ENCODE results near the gene MAPKAP1.
"Not testable (repeated sequence)": the region's sequence is repeated elsewhere in the genome, so short reads cannot be mapped to it uniquely, and the experiment has no call there.

Gene MAPKAP1

DNA sequence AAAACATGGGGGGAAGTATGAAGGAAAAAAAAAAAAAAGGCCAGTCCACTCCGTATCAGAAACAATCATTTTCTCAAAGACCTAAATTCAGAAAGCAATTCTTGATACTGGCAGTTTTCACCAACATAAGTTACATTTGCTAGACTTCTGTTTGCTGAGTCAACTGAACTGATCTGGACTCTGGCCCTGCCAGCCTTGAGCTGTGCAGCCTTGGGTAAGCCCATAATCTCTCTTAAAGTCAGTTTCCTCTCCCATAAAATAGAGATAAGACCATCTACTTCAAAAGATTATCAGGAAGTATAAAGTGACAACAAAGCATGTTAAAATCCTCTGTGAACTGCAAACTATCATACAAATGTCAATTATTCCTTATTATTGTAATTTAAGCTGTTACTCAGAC is 106.8 kb downstream of the MAPKAP1 start:
- no peak for DNase-seq

DNA sequence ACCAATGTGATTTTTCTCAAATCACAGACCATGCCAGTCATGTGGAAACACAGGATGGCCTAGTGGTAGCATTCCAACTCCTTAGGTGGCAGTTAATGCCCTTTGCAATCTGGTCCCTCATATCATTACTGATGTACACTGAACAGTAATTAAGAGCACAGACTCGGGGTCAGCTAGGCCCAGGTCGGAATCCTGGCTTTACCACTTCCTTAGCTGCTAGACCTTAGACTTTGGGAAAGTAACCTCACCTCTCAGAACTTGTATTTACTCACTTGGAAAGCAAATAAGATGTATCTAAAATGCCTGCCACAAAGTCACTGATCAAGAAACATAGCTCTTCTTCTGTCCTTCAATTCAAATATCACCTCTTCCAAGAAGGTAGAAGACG is 112.8 kb downstream of the MAPKAP1 start:
- DNase-seq, result no peak

DNA sequence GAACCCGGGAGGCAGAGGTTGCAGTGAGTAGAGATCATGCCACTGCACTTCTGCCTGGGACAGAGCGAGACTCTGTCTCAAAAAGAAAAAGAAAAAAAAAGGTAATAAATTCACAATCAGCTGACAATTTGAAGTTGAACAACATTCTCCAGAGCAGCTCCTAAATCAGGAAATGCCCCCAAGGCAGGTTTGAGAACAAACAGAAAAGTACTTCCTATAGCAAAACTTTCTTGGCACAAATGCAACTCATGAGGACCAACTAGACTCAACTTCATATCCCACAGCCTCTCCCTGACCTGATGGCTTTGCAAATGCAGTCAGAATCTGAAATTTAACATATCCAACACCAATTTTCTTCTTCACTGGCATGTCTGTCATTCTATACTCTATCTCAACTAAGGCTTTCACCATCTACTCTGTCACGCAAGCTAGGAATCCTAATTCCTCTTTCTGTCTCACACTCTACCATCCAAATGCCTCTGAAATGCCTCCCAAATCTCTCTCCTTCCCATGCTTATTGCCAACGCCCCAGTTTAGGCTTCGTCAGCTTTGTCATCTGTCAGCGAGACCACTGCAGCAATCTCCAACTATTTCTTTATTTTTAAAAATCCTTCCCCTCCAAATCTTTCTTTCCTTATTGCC is 113.3 kb downstream of the MAPKAP1 start:
- no peak for DNase-seq

DNA sequence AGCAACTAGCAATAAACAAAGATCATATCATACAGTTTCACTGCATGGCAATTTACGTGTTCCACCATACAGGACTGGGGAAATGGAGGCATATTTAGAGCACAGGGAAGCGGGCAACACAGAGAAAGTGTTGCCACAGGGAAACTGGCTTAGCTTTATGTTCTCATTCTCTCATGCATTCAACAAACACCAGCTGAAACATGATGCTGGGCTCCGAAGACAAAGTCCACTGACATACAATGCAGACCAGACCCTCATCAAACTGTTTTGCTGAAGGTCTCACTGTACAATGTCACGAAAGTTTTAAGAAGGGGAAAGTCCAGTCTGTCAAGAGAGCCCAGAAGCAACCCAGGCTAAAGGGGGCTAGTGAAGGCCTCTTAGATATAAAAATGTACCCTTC is 115.1 kb downstream of the MAPKAP1 start:
- DNase-seq, result no peak

DNA sequence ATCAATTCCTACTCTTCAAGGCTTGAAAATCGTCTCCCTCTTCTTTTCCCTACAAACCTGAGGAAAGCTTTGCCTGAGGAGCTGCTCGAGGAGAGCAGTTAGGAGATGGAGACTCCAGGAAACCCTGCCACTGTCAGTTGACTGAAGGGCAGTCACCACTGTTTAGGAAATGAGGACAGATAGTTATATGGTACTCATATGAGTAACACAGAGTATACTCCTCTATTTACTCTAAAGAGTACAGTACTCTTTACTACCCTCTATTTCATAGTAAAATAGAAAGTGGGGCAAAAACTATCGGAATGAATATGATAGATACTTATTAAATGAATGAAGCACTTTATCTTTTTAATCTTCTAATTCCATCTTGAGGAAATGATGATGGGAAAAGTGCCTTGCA is 115.8 kb downstream of the MAPKAP1 start:
- no peak for DNase-seq

DNA sequence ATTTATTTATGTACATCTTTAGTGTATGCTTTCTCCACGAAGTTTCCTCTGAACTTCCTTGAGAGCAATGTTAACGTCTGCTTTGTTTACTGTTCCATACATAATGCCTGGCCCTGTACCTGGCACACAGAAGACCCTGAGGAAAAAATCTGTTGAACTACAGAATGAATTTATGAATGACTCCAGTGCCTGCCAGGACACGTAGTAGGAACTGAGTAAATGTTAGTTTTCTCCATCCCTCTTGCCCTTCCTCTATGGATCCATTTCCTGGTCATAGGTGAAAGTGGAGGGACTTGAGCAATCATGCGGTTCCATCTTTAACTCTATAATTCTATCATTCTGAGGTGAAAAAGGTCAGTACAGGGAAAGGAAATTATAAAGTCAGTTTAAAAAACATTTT is 117.7 kb downstream of the MAPKAP1 start:
- no peak for DNase-seq

DNA sequence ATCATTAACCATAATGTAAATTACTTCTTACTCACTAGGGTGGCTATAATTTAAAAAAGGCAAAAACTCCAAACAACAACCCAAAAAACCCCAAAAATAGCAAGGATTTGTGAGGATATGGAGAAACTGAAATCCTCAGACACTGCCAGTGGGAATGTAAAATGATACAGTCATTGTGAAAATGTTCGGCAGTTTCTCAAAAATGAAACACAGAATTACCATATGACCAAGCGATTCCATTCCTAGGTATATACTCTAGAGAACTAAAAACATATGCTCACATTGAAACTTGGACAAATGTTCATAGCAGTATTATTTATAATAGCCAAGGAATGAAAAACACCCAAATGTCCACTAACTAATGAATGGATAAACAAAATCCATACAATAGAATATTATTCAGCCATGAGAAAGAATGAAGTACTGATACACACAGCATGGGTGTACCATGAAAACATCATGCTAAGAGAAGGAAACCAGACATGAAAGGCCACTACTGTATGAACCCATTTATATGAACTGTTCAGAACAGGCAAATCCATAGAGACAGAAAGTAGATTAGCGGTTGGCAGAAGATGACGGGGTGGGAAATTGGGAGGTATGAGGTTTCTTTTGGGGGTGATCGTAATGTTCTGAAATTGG is 119.1 kb downstream of the MAPKAP1 start:
- no peak for DNase-seq

DNA sequence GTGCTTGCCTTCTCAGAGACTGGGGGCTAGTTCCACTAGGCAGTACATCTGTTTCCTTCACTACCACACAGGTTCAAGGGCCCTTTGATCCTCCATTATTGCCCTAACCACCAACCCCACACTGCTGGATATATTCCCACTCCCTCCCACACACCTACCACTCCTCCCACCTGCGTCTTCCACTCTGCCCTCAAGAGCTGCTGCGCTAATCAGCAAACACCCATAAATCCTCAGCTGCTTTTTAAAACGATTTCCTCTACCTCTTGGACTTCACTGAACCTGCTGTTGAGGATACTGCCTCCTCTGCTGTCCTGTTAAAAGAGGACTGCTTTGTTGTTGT is 120.9 kb downstream of the MAPKAP1 start:
- no peak for DNase-seq

DNA sequence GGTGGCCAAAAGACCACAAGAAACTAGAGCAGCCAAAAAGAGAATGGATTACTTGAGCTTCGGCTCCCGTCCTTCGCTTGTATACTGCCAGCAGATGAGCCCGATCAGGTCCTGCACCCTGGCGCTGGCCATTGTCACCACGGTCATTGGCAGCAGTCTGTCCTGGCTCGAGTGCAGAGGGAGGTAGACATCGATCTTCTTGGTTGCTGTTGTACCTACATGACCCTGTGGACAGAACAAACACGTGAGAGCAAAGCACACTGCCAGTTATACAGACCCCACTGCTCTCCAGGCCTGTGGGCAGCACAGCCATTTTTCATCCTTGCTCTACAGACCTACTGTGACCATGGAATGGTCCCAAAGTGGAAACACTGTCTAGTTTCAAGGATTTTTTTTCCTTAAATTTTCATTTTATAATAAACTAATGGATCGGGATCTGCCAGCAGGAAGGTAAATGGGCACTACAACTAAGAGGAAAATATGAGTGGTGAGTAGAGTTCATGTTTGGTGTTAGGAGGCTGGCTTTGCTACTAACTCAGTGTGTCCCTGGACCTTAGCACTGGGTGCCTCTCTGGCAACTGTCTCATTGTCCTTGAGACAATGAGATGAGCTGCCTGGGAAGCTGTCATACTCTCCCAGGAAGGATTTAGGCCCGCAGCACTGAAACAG is 121.4 kb downstream of the MAPKAP1 start:
- no peak for DNase-seq

DNA sequence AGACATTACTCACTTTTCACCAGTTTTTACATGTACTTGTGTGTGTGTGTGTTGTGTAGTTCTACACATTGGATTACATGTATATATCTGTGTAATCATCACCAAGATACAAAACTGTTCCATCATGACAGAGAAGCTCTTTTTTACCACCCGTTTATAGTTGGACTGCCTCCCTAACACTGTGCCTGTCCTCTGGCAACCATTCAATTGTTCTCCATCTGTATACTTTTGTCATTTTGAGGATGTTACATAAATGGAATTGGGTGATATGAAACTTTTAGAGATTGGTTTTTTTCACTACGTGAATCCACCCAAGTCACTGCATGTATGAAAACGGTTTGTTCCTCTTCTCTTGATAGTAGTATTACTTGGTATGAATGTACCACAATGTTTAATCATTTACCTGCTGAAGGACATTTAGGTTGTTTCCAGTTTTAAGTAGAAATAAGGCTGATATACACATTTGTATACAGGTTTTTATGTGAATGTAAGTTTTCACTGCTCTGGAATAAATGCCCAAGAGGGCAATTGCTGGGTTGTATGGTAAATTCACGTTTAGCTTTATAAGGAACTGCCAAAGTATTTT is 126.2 kb downstream of the MAPKAP1 start:
- DNase-seq, result no peak

DNA sequence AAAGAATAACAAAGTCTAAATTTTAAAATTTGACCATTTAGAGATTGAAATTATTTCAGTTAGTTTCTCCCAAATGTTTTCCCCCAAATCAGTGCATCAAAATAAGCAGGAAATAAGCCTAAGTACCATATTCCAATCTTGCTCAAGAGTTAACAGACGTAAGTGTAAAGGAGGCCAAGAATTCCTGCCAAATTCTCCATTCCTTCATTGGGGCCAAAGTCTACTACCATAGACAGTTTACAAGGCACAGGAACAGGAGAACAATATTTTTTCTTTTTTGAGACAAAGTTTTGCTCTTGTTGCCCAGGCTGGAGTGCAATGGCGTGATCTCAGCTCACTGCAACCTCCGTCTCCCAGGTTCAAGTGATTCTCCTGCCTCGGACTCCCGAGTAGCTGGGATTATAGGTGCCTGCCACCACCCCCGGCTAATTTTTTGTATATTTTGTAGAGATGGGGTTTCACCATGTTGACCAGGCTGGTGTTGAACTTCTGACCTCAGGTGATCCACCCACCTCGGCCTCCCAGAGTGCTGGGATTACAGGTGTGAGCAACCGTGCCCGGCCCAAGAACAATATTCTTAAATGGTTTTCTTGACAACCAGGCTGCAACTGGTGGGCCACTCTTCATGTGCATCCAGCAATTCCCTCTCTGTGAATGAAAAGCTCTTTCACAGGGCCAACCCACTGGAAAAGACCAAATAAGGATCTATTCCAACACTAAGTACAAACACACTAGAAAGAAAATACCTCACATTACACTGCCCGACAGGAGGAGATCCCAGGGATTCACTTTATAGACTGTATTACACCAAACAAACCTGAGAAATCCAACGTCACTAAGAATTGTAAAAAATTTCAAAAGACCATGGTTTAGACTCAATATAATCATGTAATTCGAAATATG is 127.7 kb downstream of the MAPKAP1 start:
- DNase-seq, result no peak

DNA sequence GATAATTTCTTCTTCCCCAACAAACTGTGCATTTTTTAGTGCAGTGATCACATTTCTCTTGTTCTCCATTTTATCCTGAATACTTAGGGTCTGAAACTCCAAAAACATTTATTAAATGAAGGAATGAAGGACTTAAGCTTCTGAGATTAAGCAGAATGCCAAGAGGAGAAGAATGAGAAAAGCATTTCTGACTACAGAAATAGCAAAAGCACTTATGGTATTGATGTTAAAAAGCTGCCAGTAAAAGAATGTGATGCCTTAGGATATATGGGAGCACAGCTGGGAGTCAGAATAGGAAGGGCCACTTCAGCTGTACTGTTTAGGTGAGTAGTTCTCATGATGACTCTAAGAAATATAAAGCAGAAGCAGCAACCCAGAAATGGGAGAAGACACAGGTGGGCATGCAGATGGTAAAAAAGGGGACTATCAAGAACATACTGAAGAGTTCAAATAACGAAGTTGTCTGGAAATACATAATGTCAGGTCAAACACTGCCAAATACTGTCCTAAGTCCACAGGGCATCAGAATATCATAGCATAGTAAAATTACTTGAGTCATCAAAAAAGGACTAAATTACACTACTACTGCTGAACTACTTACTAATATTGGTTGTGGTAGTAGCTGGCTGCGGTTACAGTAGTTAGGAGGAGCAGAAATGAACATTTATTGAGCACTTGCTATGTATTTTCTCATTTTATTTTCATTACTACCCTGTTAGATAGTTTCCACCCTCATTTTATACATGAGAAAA is 132.7 kb downstream of the MAPKAP1 start:
- no peak for DNase-seq

DNA sequence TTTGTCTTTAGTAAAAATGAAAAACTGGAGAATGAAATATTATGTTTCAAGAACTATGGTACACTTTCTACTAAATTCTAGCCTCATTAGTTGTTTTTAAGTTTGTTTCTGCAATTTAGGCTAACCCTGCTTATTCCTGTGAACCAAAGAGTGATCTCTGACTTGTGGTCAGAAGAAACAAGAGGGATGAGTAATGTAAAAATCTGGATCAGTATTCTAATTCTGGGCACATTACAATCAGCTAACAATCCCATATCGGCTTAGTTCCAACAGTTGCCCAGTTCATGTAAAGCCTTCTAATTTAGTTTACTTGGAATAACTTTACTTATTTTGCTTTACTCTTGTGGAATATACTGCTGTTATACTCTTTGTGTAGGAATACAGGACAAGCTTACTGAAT is 134.5 kb downstream of the MAPKAP1 start:
- not testable (repeated sequence) for DNase-seq

DNA sequence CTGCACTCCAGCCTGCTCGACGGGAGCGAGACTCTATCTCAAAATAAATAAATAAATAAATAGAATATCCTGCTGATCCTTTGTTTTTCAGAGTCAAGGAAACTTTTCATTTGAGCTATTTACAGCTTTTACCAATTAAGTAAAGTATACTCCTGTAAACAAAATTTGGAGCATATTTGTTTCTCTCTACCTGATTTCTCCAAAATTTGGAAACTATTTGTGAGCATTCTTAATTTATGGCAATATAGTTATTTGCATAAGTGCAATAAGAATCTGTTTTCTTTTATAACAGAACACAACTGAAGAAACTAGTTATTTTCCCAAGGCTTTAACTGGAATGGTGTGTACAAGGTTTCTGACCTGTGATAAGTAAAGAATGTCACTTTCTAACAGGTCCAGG is 135.2 kb downstream of the MAPKAP1 start:
- not testable (repeated sequence) for DNase-seq

DNA sequence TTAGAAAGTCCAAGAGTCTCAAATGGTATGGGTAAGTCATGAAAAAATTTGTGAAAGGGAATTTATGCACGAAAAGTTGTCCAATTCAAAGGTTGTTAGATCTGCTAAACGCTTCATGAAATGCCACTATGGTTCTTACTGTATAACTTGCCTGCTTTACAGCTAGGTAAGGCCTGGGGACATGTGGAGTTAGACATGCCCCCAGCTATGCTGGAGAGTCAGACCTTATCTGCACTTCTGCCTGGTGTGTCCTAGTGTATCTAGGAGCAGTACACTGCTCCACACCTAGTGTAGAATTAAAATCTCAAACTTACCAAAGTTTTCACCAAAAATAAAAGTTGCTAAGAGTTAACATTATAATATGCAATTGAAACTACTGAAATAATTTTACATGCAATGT is 136.8 kb downstream of the MAPKAP1 start:
- DNase-seq, result no peak

DNA sequence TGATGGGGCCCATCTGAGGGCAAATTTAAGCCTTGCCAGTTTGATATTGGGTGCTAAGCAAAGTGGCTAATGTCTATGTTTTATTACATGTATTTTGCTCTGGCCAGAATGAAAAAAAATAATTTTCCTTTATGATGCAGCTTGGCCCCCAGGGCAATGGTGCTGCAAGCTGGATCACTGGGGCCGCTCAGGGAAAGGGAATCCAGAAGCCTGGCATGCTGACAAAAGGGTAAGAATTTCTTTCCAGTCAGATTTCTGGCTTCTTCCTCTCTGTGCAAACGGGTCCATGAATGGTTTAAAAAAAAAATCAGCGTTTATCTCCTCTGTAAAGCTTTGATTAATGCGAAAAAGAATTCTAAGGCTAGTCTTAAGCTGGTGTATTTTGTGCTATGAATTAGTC is 138.4 kb downstream of the MAPKAP1 start:
- DNase-seq, result no peak

DNA sequence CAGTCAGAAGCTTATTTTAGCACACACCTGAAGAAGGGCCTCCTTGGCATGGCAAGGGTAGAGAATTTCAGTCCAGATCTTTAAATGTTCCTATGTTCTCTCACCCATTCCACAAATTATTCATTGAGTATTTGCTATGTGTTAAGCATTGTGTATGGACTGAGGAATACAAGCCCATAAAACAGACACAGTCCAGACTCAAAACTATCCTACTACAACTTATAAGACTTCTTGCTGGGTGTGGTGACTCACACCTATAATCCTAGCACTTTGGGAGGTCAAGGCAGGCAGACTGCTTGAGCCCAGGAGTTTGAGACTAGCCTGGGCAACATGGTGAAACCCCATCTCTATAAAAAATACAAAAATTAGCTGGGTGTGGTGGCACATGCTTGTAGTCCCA is 141.0 kb downstream of the MAPKAP1 start:
- not testable (repeated sequence) for DNase-seq

DNA sequence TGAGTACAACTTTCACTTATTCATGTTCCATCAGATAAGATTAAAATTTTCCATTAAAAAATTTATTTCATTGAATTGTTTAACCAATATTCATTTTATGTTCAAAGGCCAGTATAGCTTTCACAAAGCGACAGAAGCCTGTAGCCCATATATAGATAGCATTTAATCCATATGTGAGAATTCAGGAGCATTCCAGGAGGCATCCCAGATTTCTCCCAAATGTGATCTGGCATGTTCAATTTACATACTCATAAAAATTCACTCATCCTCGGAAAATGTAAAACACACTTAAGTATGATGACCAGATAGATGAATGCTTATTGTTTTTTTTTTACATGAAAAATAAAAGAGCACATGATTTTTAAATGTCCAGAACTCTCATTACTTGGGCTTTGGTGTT is 141.9 kb downstream of the MAPKAP1 start:
- DNase-seq, result no peak

DNA sequence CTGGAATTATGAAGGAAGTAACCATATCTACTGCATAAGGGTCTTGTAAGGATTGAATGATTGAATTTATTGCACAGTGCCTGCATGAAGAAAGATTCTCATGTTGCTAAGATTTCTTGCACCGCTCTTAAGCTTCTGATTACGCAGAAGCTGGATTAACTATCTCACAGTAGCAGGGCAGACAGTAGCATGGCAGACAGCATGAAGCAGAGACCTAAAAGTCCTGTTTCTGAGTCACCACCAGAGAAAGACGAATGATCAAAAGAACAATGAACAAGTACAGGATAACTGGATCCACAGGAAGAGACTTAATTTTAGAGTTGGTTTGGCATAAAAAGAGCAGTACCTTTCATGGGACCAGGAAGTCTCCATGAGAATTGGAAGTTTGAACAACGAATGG is 142.4 kb downstream of the MAPKAP1 start:
- DNase-seq, result no peak

DNA sequence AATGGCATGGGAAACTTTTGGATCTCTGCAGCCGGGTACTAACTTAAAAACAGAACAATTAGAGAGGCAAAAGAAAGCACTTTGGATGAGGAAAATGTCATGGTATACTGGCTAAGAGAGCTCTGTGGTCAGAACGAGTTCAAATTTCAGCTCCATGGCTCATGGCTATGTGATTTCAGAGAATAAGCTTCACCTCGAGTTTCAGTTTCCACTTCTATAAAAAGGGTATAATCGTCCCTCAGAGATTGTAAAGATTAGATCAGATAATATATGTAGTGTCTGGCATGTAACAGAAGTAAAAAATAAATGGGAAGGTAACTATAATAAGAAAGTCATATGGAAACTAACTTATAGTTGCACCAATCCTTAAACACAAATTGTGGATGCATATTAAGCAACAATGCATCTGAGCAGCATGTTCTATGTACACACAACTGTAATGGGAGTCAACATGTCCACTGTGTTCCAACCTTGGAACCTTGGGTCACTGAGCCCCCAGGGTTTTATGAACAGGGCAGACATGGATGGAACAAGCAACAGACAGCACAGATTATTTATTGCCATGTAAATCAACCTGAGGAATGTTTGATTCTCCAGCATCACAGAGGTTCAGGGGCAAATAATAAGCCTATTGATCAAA is 145.4 kb downstream of the MAPKAP1 start:
- no peak for DNase-seq

DNA sequence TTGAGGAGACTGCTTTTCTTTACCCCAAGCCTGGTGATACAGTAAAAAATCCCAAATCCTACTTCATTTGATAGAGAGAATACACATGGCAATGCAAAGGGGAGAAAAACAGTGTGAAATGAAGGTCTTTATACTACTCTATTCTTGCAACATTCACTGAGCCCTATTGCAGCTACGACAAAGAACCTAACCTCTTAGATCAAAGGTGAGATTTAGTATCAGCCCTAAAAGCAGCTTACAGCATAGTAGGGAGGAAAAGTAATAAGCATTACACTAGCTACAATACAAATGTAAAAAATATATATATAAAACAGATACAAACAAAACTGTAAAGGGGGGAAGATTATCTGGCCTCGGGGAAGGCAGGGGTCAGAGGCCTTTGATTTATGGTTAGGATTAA is 147.1 kb downstream of the MAPKAP1 start:
- no peak for DNase-seq

DNA sequence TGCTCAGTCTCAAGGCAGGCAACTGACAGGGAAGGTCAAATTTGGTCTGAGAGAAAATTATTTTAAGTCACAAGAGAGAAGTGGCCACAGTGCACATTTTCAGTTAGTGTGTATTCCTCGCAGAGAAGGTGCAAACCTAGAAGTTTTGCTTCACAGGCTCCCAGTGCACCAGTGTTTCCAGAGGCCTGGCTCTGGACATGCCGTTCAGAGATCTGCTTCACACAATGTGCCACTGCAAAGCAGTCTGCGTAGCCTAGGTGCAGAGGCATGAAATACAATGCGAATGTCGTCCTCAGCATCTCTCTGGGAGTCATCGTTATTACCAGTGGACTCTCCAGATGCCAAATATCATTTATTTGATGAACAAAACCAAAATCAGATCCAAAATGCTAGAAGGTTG is 147.8 kb downstream of the MAPKAP1 start:
- DNase-seq, result no peak
